ENCODE measurements around the gene DYDC1.

DNA sequence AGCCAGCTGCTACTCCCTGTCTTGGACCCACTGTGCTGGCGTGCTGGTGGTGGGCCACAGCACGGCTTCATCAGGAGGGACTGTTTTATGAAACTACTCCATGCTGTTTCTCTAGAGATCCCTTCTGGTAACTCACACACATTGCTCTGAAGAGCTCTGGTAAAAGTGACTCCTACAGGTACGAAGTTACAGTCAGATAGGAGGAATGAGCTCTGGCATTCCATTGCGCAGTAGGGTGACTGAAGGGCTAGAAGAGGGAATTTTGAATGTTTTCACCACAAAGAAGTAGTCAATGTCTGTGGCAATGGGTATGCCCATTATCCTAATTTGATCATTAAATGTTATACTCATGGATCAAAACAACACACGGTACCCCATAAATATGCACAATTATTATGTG, 67.7 kb downstream of the DYDC1 start:
- no peak for TF ChIP-seq POLR2A (IDR thresholded peaks at IDR 0.05; ENCODE audit: low read depth, low read length)
- no peak for TF ChIP-seq CTCF (IDR thresholded peaks at IDR 0.05; ENCODE audit: extremely low read depth in 1 of 2, insufficient read depth in 1 of 2, low read depth in 1 of 2, low read length in 2 of 2)
- no peak for TF ChIP-seq MAX (IDR thresholded peaks at IDR 0.05; ENCODE audit: insufficient read depth, insufficient read length)

Measured in endothelial cell of umbilical vein (primary cell).